SK-N-SH treated with all-trans-retinoic acid at 6 μM for 48 hours (cell line): ENCODE results near the gene ZMIZ1.

Source experiments
- CREB5 ChIP-seq: fragments of 250-450 bp; sonication (Bioruptor Pico); IDR thresholded peaks from 2 replicates; pipeline ENCODE4 v1.5.1; 2020; ENCODE audit warnings: low read depth, mild to moderate bottlenecking, moderate library complexity
- PATZ1 ChIP-seq: fragments of 250-450 bp; sonication (Bioruptor Pico); IDR thresholded peaks from 2 replicates; pipeline ENCODE4 v1.8.0; 2020; ENCODE audit warnings: mild to moderate bottlenecking, moderate library complexity, borderline replicate concordance
- POU6F1 ChIP-seq: fragments of 250-450 bp; sonication (Bioruptor Pico); IDR thresholded peaks from 2 replicates; pipeline ENCODE4 v1.8.0; 2021; ENCODE audit warnings: low read depth, mild to moderate bottlenecking, moderate library complexity, borderline replicate concordance
- PPARA ChIP-seq: fragments of 250-450 bp; sonication (Bioruptor Pico); IDR thresholded peaks from 2 replicates; pipeline ENCODE4 v1.5.0; 2020; ENCODE audit warnings: mild to moderate bottlenecking, borderline replicate concordance
- RARB ChIP-seq: fragments of 250-450 bp; sonication (Bioruptor Pico); IDR thresholded peaks from 2 replicates; pipeline ENCODE4 v1.8.0; 2021; ENCODE audit warnings: mild to moderate bottlenecking, moderate library complexity
- TSHZ2 ChIP-seq: fragments of 250-450 bp; sonication (Bioruptor Pico); IDR thresholded peaks from 2 replicates; pipeline ENCODE4 v1.5.0; 2020; ENCODE audit warnings: mild to moderate bottlenecking, moderate library complexity
- ZFP3 ChIP-seq: fragments of 250-450 bp; sonication (Bioruptor Pico); IDR thresholded peaks from 2 replicates; pipeline ENCODE4 v1.5.0; 2020; ENCODE audit warnings: mild to moderate bottlenecking, moderate library complexity
- ZFP30 ChIP-seq: fragments of 450-650 bp; formaldehyde crosslinking; IDR thresholded peaks from 2 replicates; pipeline ENCODE4 v1.5.0; 2022; ENCODE audit warnings: mild to moderate bottlenecking, moderate library complexity
- ZNF565 ChIP-seq: fragments of 450-650 bp; formaldehyde crosslinking; conservative IDR thresholded peaks from 2 replicates; pipeline ENCODE4 v1.5.0; 2020; ENCODE audit warnings: low read depth, mild to moderate bottlenecking, moderate library complexity

GRCh38 chr10:79346012-79346340 lies 277.2 kb downstream of the ZMIZ1 start:
- no peak for TF ChIP-seq TSHZ2 (CRISPR knock-in tag)
- no peak for TF ChIP-seq ZFP30 (CRISPR knock-in tag)
- TF ChIP-seq ZFP3 = no peak
- no peak for TF ChIP-seq PPARA (CRISPR knock-in tag)
- TF ChIP-seq RARB = no peak
- TF ChIP-seq PATZ1 (CRISPR knock-in tag) = no peak
- no peak for TF ChIP-seq CREB5 (CRISPR knock-in tag)
- TF ChIP-seq ZNF565 (CRISPR knock-in tag) = no peak
- TF ChIP-seq POU6F1 (CRISPR knock-in tag) = no peak
